Skeletal muscle satellite cell (primary cell): ENCODE measurements around the gene KIAA1549.

Experiments used
- H3K27me3 ChIP-seq: 2 replicates; pipeline ENCODE4 v1.7.0; 2013; ENCODE audit warnings: low read length; ENCODE audit not compliant: control insufficient read depth, insufficient read depth
- H3K36me3 ChIP-seq: 2 replicates; pipeline ENCODE4 v1.7.0; 2013; ENCODE audit warnings: mild to moderate bottlenecking, control low read depth, low read length; ENCODE audit not compliant: insufficient read depth
- H3K4me1 ChIP-seq: 2 replicates; pipeline ENCODE4 v1.7.0; 2013; ENCODE audit warnings: low read length; ENCODE audit not compliant: control insufficient read depth, insufficient read depth
- H3K4me2 ChIP-seq: 2 replicates; pipeline ENCODE4 v1.7.0; 2013; ENCODE audit warnings: mild to moderate bottlenecking, low read length
- H3K4me3 ChIP-seq: 2 replicates; pipeline ENCODE4 v1.7.0; 2013; ENCODE audit warnings: low read length
- H3K9ac ChIP-seq: 2 replicates; pipeline ENCODE4 v1.7.0; 2013; ENCODE audit warnings: mild to moderate bottlenecking, low read depth, low read length, moderate library complexity
- H3K9me3 ChIP-seq: replicated peaks from 2 replicates; pipeline ENCODE4 v1.7.0; 2013; ENCODE audit warnings: mild to moderate bottlenecking, control low read depth, low read length

KIAA1549 gene

DNA sequence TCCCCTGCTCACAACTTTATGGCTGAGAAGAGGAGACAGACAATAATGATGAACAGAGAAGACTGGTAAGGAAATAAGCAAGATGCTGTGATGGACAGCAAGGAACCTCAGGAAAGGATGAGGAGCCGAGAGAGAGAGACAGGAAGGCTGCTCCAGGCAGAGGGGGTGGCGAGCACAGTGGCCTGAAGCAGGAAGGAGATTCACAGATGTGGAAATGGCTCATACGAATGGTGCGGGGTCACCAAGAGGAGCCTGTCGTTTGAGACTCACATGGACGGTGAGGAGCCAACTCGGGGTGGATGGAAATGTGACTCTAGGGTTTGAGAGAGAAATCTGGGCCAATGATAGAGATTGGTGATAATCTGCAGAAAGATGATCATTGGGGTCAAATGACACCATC lies 43.7 kb downstream of the KIAA1549 start:
- Histone ChIP-seq H3K4me1 (peaks cover 21% of the 10 kb centered on the region), H3K27me3 (no peaks in the 10 kb centered on the region), H3K4me2 (no peak overlapping the region), H3K9ac (no peak overlapping the region), H3K4me3 (no peak overlapping the region), H3K36me3 (no peaks in the 10 kb centered on the region), H3K9me3 (no peaks in the 10 kb centered on the region)

DNA sequence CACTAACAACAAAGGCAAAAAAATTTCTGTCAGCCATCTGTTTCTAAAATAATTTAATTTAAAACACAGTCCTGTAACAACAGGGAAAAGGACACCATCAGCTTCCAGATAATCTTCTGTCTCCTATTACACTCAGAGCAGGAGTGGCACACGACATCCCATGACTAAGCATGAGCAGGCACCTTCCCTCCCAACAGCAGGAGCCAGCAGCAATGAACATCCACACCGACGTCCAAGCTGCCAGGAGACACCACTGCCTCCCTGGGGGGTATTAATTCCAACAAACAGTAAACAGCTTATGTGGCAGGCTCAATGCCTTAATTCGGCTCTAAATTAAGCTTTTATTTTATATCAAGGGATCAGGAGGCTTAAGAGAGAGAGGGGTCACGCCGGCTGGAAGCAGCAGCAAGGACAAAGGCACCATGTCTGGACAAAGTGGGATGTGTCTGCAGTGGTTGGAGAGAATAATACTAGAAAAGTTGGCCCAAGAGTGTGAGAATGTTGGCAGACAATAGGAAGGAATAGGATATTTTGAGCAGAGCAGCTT lies 45.7 kb downstream of the KIAA1549 start:
- Histone ChIP-seq H3K4me3 (peak overlapping the region; percentile 26), H3K9ac (peak overlapping the region; percentile 40), H3K27me3 (no peaks in the 10 kb centered on the region), H3K4me2 (peak overlapping the region; percentile 66), H3K4me1 (peaks cover 21% of the 10 kb centered on the region), H3K36me3 (no peaks in the 10 kb centered on the region), H3K9me3 (no peaks in the 10 kb centered on the region)

GRCh38 chr7:138934861-138935260 lies 46.3 kb downstream of the KIAA1549 start:
- Histone ChIP-seq H3K36me3 (no peaks in the 10 kb centered on the region), H3K4me2 (peak overlapping the region; percentile 66), H3K9me3 (no peaks in the 10 kb centered on the region), H3K27me3 (no peaks in the 10 kb centered on the region), H3K9ac (peak overlapping the region; percentile 40), H3K4me3 (no peak overlapping the region), H3K4me1 (peaks cover 21% of the 10 kb centered on the region)

DNA sequence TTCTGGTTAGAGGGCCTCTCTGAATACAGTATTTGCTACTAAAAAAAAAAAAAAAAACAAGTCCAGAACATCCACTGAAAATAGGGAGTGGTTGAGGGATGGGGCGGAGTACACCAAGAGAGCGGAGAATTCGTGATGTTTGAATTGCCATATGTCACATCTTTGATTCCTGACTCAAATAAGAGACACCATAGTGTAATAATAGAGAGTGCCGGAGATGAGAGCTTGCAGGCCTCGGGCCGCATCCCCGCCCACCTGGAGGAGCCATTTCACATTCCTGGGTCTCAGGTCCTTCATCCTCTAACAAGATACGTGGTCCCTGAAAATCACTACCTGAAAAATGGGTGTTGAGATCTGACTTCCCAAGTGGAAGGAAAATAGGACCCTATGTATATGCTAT lies 46.8 kb downstream of the KIAA1549 start:
- H3K36me3 ChIP-seq = no peaks in the 10 kb centered on the region
- H3K27me3 ChIP-seq = no peaks in the 10 kb centered on the region
- H3K4me3 ChIP-seq = no peak overlapping the region
- peaks cover 21% of the 10 kb centered on the region for H3K4me1 ChIP-seq
- no peaks in the 10 kb centered on the region for H3K9me3 ChIP-seq
- H3K4me2 ChIP-seq = peak overlapping the region; percentile 66
- peak overlapping the region; percentile 20 for H3K9ac ChIP-seq

DNA sequence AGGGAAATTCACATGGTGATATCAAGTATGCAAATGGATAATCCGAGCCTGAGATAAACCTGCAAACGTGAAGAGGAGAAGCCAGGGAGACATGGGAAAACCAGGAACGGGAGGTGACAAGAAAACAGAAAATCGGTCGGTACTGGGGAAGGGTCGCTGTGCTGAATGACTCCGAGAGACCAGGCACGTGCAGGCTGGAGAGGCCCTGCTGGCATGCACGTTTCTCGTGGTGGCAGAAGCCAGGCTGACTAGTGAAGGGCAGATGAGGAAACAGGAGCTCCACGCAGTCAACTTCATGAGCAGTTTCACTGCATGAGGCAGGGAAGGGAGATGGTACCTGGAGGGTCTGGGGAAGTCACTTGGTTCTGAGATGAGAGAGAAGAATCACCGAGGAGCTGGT lies 48.3 kb downstream of the KIAA1549 start:
- H3K36me3 ChIP-seq = no peaks in the 10 kb centered on the region
- H3K4me3 ChIP-seq = no peak overlapping the region
- no peaks in the 10 kb centered on the region for H3K27me3 ChIP-seq
- H3K4me2 ChIP-seq = no peak overlapping the region
- H3K9me3 ChIP-seq = no peaks in the 10 kb centered on the region
- no peak overlapping the region for H3K9ac ChIP-seq
- H3K4me1 ChIP-seq = peaks cover 21% of the 10 kb centered on the region

DNA sequence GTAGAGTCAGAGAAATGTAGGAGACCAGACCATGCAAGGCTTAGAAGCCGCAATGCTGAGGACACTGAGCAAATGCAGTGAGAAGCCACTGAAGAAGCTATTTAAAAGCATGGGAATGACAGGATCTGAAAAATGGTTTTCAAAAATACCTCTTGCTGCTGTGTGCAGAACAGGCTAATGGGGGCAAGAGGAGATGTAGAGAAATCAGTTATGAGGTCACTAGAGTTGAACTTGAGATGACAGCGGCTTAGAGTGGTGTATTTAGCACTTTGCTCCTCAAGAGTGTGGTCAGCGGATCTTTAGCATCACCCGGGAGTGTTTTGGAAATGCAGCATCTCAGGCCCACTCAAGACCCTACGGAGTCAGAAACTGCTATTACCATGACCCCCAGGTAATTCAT lies 48.8 kb downstream of the KIAA1549 start:
- Histone ChIP-seq H3K4me1 (peaks cover 21% of the 10 kb centered on the region), H3K4me2 (no peak overlapping the region), H3K27me3 (no peaks in the 10 kb centered on the region), H3K9ac (no peak overlapping the region), H3K36me3 (no peaks in the 10 kb centered on the region), H3K4me3 (no peak overlapping the region), H3K9me3 (no peaks in the 10 kb centered on the region)

DNA sequence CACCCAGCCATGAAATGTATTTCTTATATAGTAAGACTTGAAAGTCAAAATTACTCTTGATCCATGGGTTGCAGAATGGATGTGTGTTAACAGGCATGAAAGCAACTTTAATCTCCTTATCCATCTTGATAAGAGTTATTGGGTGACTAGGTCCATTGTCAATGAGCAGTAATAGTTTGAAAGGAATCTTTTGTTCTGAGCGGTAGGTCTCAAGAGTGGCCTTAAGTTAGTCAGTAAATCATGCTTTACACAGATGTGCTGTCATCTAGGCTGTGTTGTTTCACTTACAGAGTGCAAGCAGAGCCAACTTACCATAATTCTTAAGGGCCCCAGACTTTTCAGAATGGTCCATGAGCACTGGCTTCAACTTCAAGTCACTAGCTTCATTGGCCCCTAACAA lies 51.2 kb downstream of the KIAA1549 start:
- Histone ChIP-seq H3K9ac (no peak overlapping the region), H3K36me3 (no peaks in the 10 kb centered on the region), H3K4me3 (no peak overlapping the region), H3K4me2 (no peak overlapping the region), H3K9me3 (no peaks in the 10 kb centered on the region), H3K27me3 (no peaks in the 10 kb centered on the region), H3K4me1 (peaks cover 16% of the 10 kb centered on the region)

- Histone ChIP-seq H3K27me3 (no peaks in the 10 kb centered on the region), H3K9me3 (no peaks in the 10 kb centered on the region), H3K4me1 (peaks cover 8% of the 10 kb centered on the region), H3K9ac (no peak overlapping the region), H3K36me3 (no peaks in the 10 kb centered on the region), H3K4me2 (peak overlapping the region; percentile 26), H3K4me3 (no peak overlapping the region)
These were observed 55.0 kb downstream of the KIAA1549 start for GRCh38 chr7:138926241-138926612.

- Histone ChIP-seq H3K9me3 (no peaks in the 10 kb centered on the region), H3K4me1 (peaks cover 8% of the 10 kb centered on the region), H3K27me3 (no peaks in the 10 kb centered on the region), H3K36me3 (no peaks in the 10 kb centered on the region), H3K4me3 (no peak overlapping the region), H3K9ac (no peak overlapping the region), H3K4me2 (no peak overlapping the region)
These were observed 56.5 kb downstream of the KIAA1549 start for GRCh38 chr7:138924501-138925225.

- H3K9me3 ChIP-seq = no peaks in the 10 kb centered on the region
- H3K4me3 ChIP-seq = no peak overlapping the region
- H3K9ac ChIP-seq = no peak overlapping the region
- H3K27me3 ChIP-seq = no peaks in the 10 kb centered on the region
- H3K4me1 ChIP-seq = peaks cover 23% of the 10 kb centered on the region
- peaks cover 3% of the 10 kb centered on the region for H3K36me3 ChIP-seq
- H3K4me2 ChIP-seq = no peak overlapping the region
These were observed 59.9 kb downstream of the KIAA1549 start for GRCh38 chr7:138921277-138921676.

DNA sequence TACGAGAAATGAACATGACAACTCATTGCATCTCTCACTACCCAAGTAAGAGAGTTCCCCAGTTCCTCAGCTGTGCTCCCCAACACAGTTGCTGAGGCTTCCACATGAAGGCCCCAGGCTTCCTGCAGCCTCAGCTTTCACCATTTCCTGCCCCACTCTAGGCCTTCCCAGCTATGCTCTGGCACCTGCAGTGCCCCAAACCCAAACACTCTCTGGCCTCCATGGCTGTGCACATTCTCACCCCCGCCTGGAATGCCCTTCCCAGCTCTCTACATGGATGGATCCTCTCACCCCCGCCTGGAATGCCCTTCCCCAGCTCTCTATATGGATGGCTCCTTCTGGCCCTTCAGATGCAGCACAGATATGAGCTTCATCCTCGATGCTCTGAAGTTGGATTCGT lies 61.3 kb downstream of the KIAA1549 start:
- Histone ChIP-seq H3K4me1 (peaks cover 16% of the 10 kb centered on the region), H3K4me2 (no peak overlapping the region), H3K4me3 (no peak overlapping the region), H3K27me3 (no peaks in the 10 kb centered on the region), H3K36me3 (peaks cover 3% of the 10 kb centered on the region), H3K9ac (no peak overlapping the region), H3K9me3 (no peaks in the 10 kb centered on the region)

GRCh38 chr7:138919216-138919615 lies 62.0 kb downstream of the KIAA1549 start:
- H3K4me2 ChIP-seq = no peak overlapping the region
- no peak overlapping the region for H3K9ac ChIP-seq
- peaks cover 16% of the 10 kb centered on the region for H3K4me1 ChIP-seq
- H3K27me3 ChIP-seq = no peaks in the 10 kb centered on the region
- H3K36me3 ChIP-seq = peaks cover 3% of the 10 kb centered on the region
- H3K9me3 ChIP-seq = no peaks in the 10 kb centered on the region
- no peak overlapping the region for H3K4me3 ChIP-seq
